Stimulated activated CD4-positive, alpha-beta T cell treated with anti-CD3 and anti-CD28 coated beads, Interleukin-1b, Interleukin-23, amount 100 ng/mL, for 4 hours (primary cell): ENCODE measurements around the gene SARDH.

Experiments
- DNase-seq, 2 donors: peaks; one replicate each; pipeline ENCODE4 v3.0.0-alpha.2; 2020; ENCODE audit warnings: low read depth in 2 of 2

SARDH gene

DNA sequence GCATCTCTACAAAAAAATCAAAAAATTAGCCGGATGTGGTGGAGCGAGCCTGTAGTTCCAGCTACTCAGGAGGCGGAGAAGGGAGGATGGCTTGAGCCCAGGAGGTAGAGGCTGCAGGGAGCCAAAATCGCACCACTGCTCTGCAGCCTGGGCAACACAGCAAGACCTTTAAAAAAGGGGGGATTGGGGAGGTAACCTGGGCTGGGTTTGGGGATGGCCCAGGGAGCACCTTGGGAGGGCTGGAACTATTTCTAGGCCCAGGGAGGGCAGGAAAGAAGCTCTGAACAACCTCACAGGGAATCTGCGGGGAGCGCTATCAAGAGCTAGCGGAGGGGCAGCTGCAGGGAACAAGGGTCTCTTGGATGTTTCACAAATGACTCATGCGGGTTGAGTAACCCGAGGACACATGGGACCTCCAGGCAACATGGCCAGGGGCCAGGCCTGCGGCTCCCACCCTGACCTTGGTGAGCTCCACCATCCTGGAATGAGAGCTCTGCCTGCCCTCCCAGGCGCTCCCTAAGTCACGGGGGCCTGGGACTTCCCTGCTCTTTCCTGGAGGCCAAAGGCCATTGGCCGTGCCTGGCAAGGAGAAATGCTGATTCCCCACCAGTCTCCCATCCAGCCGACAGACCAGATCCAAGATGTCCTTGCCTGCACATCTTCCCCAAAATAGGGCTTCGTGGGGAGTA lies 23.4 kb downstream of the SARDH start:
- no peak for DNase-seq

DNA sequence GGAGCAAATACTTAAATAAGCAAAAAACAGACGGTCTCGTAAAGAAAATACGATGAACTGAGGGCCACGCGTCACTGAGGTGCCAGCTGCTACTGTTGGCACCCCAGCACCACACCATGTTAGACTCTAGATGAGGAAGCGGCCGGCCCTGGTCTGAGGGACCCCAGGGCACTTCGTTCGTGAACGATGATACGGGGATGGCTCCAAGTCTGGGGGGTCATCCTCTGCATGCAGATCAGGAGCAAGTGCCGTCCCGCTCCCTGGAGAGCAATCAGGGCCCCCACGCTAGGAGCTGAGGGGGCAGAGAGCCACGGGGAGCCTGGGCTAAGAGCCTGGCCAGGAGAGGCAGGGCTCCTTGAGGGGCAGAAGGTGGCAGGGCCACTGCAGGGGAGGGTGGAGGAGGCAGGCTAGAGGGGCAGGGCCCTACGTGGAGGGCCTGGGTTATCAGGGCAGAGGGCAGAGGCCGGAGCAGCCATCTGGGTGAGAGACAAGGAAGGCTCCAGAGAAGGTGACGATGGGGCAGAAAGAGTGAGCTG lies 24.1 kb downstream of the SARDH start:
- DNase-seq: no peak

DNA sequence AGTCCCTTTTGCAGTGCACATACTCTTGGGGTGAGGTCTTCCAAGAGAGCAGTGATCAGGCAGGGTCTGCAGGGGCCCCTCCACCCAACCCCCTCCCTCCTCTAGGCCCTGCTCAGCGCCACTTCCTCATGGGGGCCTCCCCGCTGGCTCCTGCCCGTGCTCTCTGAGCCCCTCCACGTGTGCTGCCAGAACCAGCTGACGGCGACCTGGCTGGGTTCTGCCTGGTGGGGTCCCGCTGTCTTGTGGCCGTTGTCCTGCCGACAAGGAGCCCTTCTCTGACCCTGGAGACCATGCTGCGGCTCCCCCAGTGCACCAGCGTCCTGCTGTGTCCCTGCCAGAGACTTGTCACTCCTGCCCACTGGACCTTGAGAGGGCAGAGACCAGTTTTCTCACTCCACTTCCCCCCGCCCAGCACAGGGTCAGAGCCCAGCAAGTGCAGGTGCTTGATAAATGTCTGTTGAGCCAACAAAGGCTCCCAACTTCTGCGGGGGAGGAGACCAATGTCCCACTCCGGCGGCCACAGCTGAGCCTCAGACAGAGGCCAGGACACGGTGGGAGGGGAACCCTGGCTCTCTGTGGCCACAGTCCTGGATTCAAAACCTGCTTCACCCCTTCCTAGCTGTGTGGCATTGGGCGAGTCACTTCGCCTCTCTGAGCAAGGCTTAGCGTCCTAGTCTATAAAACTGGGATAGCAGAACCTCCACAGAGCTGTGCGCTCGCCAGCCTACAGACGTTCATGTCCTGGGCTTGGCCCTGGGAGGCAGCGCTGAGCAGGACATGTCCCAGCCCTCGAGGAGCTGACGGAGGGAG lies 24.8 kb downstream of the SARDH start:
- DNase-seq: no peak

DNA sequence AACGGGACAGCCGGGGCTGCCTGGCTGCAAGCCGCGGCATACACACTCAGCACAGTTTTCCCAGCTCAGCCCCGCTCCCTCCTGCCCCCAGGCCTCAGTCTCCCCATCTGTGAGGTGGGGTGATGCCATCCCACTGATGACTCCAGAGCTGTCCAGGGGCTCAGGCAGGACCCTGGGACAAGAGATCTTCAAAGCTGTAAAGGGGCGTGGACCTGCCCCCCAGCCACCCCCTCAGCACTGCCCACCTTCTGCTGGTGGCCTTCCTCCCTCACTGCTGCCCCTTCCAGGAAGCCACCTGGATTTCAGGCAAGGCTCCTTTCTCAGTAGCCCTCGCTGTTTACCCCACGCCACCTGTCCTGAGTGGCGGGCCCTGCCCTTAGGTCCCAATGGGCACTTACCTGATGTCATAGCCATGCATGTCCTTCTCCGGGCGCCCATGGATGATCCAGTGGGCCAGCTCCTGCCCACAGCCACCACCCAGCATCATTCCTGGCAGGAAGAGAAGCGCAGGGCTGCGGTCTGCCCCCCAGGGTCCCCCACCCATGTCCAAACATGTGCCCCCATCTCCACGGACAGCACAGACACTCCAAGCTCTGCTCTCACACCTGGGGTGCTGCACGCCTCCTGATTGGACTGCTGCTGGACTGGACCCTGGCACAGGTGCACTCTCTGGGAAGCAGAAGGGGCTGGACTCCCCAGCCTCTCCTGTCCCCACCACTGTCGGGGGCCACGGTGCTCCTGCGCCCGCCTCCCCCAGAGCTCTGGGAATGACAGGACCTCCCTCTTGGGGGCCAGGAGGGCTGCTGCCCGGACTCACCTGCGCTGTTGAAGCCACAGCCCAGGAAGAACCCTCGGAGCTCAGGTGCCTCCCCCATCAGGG lies 25.7 kb downstream of the SARDH start:
- DNase-seq: no peak

DNA sequence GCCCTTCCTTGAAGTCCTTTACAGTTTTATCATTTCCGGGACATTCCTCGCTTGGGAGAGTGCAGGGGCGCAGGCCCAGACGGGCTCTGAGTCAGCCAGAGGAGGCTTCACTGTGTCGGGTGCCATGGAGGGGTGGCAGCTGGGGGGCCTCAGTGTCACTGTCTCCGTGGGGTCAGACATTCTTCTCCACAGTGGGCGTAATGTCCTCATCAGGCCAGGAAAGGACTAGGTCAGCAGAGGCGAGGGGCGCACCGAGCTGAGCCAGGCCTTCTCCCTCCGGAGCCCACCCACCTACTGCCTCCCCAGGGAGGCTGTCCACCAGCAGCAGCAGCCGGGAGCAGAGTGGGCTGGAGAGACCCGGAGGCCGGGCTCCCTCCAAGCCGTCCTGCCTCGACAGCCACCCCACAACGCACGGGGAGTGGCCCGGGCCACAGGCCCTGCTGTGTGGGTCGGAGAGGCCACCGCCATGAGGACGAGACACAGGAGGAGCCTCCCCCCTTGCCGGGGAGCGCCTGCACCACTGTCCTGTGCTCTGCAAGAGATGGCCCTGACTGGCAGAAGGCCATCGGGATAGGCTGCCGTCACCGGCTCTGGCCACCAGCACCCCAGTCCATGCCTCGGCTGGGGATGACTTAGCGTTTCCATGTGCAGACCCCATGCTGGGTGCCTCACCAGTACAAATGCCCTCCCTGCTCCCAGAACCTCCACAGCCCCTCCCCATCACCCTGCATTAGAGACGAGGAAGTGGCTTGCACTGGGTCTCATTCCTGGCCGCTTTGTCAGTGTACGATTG lies 26.5 kb downstream of the SARDH start:
- no peak for DNase-seq

DNA sequence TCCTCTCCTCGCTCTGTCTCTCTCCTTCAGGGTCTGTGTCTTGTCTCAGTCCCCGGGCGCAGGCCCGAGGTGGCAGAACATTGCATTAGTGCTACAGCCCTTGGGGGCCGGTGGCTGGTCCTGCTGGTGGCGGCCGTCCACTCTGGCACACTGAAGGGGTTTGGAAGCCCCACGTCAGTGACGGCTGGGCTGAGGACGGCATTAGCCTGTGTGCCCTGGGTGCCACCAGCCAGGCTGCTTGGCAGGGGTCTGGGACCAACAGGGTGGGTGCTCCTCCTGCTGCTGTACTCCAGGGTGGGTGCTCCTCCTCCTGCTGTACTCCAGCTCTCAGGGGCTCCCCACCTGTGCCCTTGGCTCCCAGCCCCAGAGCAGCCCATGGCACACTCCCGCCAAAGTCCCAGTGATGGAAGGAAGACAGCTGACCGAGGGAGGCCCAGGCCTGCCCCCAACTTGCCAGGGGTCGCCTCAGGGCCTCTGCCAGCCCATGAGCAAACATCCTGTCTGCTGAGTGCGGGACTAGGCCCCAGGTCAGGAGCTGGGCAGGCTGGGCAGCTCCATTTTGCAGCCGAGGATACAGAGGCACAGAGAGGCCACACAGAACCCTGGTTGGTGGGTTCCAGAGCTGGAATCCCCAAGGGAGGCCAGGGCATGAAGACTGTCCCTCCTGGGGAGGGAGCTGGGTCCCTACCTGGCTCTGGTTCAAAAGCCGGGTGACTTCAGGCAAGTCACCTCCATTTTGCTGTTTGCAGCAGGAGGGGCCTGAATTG lies 27.3 kb downstream of the SARDH start:
- DNase-seq: no peak

DNA sequence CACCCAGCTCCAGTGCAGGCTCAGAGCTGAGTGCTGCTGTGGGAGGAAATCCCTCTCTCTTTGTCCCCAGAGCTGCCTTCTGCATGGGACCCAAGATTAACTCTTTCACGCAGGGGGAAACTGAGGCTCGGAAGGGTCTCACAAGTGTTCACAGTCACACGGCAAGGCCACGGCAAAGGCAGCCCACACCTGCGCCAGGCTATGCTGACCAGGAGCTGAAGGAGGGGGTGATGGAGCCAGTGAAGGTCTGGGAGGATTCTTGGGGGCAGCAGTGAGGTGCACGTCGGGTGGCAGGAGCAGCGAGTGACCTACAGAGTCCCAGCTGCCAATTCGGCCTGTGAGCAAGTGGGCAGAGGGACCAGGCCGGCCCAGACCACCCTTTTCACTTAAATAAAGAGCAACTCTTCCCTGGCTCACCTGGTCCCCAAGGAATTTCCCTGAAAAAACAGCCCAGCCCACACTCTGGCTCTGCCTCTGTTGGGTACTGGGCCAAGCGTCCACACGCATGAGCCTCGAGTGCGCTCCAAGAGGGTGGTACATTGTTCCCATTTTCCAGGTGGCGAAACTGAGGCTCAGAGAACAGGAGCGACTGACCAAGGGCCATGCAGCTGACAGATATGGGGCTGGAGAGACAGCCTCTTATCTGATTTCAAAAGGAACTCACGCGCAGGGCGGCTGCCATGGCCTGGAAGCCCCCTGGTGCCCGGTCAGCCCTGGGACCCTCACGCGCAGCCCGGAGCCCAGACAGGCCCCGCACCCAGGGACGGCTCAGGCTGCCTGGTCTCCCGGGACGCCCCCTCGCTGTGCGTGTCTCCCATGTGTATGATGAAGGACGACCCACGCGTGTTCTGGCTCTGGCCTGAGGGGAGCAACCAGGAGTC lies 28.2 kb downstream of the SARDH start:
- DNase-seq: no peak

DNA sequence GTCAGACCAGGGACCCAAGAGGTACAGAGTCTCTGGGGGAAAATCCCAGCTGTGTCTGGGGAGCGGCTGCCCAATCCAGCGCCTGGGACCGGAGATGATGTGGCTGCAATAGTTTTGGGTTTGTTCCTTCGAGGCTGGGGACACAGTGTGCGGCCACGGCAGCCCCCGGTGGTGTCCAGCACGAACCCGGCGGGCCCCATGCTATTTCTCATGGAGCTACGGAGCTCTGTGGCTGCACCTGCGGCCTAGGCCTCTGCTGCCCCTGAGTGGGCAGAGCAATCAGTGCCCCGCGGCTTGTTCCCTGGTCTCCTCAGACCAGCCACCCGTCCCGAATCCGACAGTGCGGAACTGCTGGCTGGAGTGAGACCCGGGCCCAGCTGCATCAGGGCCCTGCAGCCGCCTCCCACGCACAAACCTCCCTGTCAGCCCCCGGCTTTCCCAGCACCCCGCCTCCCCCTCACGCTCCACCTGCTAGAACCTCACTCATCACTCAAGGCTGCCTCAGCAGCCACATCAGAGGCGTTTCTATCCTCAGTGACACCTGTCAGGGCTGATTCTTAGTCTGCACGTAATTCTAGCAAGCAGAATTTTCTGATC lies 29.0 kb downstream of the SARDH start:
- DNase-seq: peak; percentile 44 to 68

DNA sequence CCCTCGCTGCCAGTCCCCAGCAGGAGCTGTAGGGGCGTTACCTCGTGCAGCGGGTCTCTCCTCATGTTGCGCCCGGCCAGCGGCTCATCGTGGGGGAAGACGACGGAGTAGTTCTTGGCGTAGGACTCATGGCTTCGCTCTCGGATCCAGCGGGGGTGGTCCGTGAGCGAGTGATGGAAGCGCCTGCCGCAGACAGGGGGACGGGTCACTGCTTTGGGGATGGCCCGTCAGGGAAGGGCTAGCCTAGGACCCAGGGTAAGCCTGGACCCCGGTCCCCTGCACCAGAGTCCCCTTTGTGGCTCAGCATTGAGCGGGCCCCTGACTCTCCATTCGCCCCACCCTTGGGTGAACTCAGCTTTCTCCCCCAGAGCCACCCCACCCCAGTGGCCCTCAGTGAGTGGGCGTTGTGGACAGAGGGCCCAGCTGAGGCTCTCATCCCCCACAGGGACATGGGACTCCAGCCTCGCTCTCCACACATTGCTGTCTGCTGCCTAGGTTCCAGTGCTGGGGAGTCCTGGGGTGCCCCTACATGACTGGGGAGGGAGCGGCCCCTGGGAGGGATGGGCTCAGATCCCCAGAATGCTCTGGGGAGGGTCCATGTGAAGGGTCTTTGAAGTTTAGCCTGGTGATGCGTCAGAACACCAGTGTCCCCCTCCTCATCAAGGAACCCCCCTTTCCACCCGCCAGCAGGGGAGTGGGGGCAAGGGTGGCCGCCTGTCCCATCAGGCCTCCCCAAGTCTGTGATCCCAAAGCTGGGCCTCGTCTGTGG lies 29.7 kb downstream of the SARDH start:
- DNase-seq: no peak

DNA sequence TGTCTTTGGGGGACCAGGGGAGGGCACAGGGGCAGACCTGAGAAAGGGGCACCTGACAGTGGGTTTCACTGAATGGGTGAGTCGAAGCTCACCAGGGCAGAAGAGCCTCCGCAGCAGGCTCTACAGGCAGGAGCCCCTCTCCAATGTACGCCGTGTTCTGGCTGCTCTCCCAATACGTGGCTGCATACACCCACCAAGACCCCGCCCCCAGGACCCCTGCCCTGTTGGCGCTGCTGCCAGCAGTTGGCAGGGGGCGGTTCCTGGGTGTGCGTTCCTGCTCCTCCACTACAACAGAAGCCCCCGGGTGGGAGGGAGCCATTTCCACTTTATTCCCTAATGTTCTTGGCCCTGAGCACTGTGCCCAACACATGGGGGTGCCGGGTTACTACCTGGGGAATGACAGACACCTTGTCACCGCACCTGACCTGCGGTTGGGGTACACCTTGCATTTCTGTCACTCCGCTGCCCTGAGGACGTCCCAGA lies 30.3 kb downstream of the SARDH start:
- DNase-seq: no peak

DNA sequence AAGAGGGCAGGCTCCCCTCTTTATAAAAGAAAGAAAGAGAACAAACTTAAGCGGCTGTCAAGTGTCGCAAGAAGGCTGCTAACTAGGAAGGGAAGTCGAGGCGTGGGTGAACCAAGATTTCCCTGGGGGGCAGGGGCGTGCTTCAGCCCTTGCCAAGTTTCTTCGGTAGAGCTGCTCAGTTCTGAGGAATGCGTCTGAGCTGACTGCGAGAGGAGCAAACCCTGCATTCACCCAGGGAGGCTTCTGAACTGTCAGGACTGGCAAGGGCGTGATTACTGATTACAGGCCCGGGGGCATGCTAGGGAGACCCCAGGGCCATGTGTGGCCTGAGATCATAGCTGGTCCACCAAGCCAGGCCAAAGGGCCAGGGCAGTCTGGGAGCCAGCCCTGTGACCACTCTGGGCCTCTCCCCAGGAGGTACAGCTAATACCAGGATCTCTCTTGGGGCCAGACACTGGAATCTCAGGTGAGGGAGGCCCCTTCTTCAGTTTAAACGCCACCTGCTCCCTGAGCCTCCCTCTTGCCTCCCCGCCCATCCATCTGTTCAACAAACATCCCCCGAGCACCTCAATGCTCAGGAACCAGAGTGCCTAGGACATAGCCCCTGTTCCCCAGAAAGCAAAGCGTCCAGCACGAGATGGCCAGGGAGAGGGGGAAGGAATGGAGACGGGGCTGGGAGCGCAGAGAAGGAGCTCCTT lies 30.9 kb downstream of the SARDH start:
- no peak for DNase-seq

DNA sequence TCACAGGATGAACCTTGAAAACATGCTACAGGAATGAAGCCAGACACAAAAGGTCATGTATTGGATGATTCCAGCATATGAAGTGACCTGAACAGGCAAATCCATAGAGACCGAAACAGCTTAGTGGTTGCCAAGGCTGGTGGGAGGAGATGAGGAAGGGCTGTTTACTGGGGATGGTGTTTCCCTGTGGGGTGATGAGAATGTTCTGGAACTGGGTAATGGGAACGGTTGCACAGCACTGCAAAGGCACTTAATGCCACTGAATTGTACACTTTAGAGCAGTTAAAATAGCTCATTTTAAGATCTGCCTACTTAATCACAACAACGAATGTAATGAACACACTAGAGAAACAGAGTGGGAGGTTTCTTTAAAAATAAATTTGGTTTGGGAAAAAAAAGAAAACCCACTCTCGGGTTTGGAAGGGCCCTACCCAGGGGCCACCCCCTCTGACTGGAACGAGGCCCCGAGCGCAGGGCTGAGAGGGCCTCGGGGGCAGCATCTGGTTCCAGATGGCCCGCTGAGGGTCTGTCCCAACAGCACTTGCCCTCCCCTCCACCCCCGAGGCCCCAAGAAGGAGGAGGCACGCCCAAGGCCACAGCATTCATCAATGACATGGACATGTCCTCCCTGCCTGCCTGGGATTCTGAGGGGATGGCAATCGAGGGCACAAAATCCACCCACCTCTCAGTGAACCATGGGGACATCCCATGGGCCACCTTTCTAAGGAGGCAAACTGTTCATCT lies 31.7 kb downstream of the SARDH start:
- DNase-seq: no peak

DNA sequence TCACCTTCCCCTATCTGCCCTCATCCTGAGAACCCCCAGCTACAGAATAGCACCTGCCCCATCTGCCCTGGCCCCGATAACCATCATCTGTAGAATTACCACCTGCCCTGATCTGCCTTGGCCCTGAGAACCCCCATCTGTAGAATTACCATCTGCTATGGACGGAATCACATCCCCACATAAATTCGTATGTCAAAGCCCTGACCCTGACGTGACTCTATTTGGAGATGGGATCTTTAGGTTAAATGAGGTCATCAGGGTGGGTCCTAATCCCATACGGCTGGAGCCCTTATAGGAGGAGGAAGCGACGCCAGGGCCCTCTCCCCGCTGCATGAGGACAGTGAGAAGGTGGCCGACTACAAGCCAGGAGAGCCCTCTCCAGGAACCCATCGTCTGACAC lies 32.6 kb downstream of the SARDH start:
- no peak for DNase-seq

DNA sequence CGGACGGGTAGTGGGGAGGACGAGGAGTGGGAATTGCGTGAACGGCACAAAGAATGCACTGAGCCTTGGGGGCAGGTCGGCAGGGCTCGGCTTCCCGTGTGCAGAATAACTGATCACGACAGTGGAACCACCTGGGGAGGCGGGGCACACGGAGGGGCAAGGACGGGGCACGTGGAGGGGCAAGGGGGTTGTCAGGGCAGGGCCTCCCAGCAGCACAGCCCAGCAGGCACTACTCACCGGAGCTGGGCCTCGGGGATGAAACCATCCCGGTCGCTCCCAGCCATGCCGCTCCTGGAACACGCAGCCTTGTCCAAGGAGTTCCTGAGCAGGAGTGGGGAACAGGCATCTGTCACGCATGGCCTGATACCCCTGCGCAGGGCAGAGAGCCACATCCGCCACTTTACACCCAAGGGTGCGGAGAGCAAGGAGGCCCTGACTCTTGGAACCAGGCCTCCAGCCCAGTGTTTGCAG lies 33.4 kb downstream of the SARDH start:
- DNase-seq: no peak

DNA sequence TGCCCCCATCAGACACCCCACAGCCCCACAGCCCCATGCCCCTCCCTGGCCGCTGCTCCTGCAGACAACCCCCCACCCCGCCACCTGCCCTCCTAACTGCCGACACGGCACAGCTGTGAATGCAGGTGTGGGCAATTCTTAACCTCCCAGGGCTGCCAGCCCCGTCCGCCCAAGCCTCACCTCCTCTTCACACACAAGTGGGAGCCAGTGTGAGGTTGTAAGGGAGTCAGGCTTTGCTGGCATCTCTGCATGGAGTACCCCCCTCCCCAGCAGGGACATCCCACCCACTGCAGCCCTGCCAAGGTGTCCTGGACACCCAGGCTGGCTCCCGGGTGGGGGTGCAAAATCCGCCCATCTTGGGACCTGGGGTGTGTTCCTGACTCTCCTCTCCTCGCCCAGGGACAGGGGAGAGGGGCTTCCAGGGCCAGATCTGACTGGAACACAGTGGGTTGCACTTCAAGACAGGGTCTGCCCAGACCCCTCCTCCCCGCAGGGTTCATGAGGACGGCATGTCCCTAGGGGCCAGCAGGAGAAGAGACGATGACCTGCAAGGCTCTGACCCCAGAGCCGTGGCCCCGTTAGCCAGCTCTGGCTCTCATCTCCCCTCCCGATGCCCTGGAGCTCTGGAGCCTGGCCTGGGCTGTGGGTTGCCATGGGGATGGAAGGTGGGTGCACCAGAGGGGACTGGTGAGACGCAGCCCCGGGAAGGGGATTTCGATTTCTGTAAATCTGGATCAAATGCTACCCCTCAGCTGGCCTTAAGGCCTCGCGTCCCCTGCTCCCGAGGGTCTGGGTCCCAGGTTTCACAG lies 34.4 kb downstream of the SARDH start:
- no peak for DNase-seq
